Measurements from ENCODE around the gene MRPS33.
"Not testable (repeated sequence)": the region's sequence is repeated elsewhere in the genome, so short reads cannot be mapped to it uniquely, and the experiment has no call there.

Gene MRPS33

GRCh38 chr7:141014524-141015395, at the start of gene MRPS33:
Gene MRPS33, minus strand, starts transcription at chr7:141014952. Its CDS starts 4,319 bp downstream, at chr7:141010633.
- peak; percentile 98 for DNase-seq

- DNase-seq, result no peak
Observed at GRCh38 chr7:141057788-141058187, 43.0 kb upstream of the MRPS33 start.

GRCh38 chr7:141055146-141055545, 40.4 kb upstream of the MRPS33 start:
- DNase-seq, result no peak

GRCh38 chr7:141053626-141054025, 38.9 kb upstream of the MRPS33 start:
- peak; percentile 86 for DNase-seq

- DNase-seq, result no peak
Observed at GRCh38 chr7:141045842-141046620, 31.3 kb upstream of the MRPS33 start.

- no peak for DNase-seq
Observed at GRCh38 chr7:141045126-141045841, 30.5 kb upstream of the MRPS33 start.

- DNase-seq, result no peak
Observed at GRCh38 chr7:141043616-141044015, 28.9 kb upstream of the MRPS33 start.

- no peak for DNase-seq
Observed at GRCh38 chr7:141042222-141043193, 27.8 kb upstream of the MRPS33 start.

- DNase-seq, result no peak
Observed at GRCh38 chr7:141039376-141039775, 24.6 kb upstream of the MRPS33 start.

- DNase-seq, result not testable (repeated sequence)
Observed at GRCh38 chr7:141038100-141038499, 23.3 kb upstream of the MRPS33 start.

- not testable (repeated sequence) for DNase-seq
Observed at GRCh38 chr7:141032539-141033323, 18.0 kb upstream of the MRPS33 start.

- DNase-seq, result no peak
Observed at GRCh38 chr7:141028767-141029166, 14.0 kb upstream of the MRPS33 start.

GRCh38 chr7:141027043-141027442, 12.3 kb upstream of the MRPS33 start:
- no peak for DNase-seq

GRCh38 chr7:141024668-141025067, 9.9 kb upstream of the MRPS33 start:
- DNase-seq, result no peak

- no peak for DNase-seq
Observed at GRCh38 chr7:141023295-141023694, 8.5 kb upstream of the MRPS33 start.

- DNase-seq, result no peak
Observed at GRCh38 chr7:141017555-141017954, 2.8 kb upstream of the MRPS33 start.

- no peak for DNase-seq
Observed at GRCh38 chr7:141016349-141016748, 1.6 kb upstream of the MRPS33 start.

GRCh38 chr7:141014125-141014523, 628 bp downstream of the MRPS33 start:
- DNase-seq, result no peak

GRCh38 chr7:141013345-141013715, 1.4 kb downstream of the MRPS33 start:
- DNase-seq, result peak; percentile 33

GRCh38 chr7:141012696-141013344, 1.9 kb downstream of the MRPS33 start:
- DNase-seq, result peak; percentile 40

Measured in activated CD4-positive, alpha-beta T cell treated with anti-CD3 and anti-CD28 coated beads, Interleukin-2, amount 50 U/mL, for 16 hours (primary cell).